GM19099 (cell line): Measurements from ENCODE around the gene ELP4.

ENCODE experiments used
- POLR2A ChIP-seq: IDR thresholded peaks from 3 replicates; pipeline ENCODE4 v1.6.1; 2011; ENCODE audit warnings: low read depth; ENCODE audit not compliant: insufficient read length; ENCODE audit errors: extremely low read depth

The ELP4 gene

GRCh38 chr11:31687256-31687655 is 177.7 kb downstream of the ELP4 start:
- no peak for TF ChIP-seq POLR2A

GRCh38 chr11:31687861-31688260 is 178.3 kb downstream of the ELP4 start:
- no peak for TF ChIP-seq POLR2A

GRCh38 chr11:31689559-31689958 is 180.0 kb downstream of the ELP4 start:
- TF ChIP-seq POLR2A: no peak

GRCh38 chr11:31690041-31690440 is 180.5 kb downstream of the ELP4 start:
- TF ChIP-seq POLR2A: no peak

GRCh38 chr11:31690516-31690915 is 180.9 kb downstream of the ELP4 start:
- no peak for TF ChIP-seq POLR2A

GRCh38 chr11:31692466-31692865 is 182.9 kb downstream of the ELP4 start:
- TF ChIP-seq POLR2A: no peak

GRCh38 chr11:31699066-31699465 is 189.5 kb downstream of the ELP4 start:
- TF ChIP-seq POLR2A: no peak

- TF ChIP-seq POLR2A: no peak
Observed at GRCh38 chr11:31702966-31703365, 193.4 kb downstream of the ELP4 start.

- no peak for TF ChIP-seq POLR2A
Observed at GRCh38 chr11:31706357-31706756, 196.8 kb downstream of the ELP4 start.

GRCh38 chr11:31711137-31711536 is 201.6 kb downstream of the ELP4 start:
- TF ChIP-seq POLR2A: no peak

GRCh38 chr11:31712851-31713250 is 203.3 kb downstream of the ELP4 start:
- no peak for TF ChIP-seq POLR2A

- no peak for TF ChIP-seq POLR2A
Observed at GRCh38 chr11:31714840-31715239, 205.3 kb downstream of the ELP4 start.

GRCh38 chr11:31720225-31720624 is 210.7 kb downstream of the ELP4 start:
- no peak for TF ChIP-seq POLR2A

GRCh38 chr11:31720671-31721365 is 211.3 kb downstream of the ELP4 start:
- TF ChIP-seq POLR2A: no peak

- TF ChIP-seq POLR2A: no peak
Observed at GRCh38 chr11:31722754-31723153, 213.2 kb downstream of the ELP4 start.

GRCh38 chr11:31725176-31725575 is 215.6 kb downstream of the ELP4 start:
- no peak for TF ChIP-seq POLR2A

- no peak for TF ChIP-seq POLR2A
Observed at GRCh38 chr11:31728432-31728831, 218.9 kb downstream of the ELP4 start.

- TF ChIP-seq POLR2A: no peak
Observed at GRCh38 chr11:31740131-31740530, 230.6 kb downstream of the ELP4 start.

- no peak for TF ChIP-seq POLR2A
Observed at GRCh38 chr11:31747581-31747980, 238.0 kb downstream of the ELP4 start.
